K562 treated with DMSO at 1 percent for 12 hours (cell line): ENCODE data around the gene SEC61A1. TPM values are rescaled to one million over a fixed set of nuclear protein-coding genes. Genes with fewer than 3 reads are reported as not detected.

ENCODE experiments used
- total RNA-seq: library from RNA; unstranded; fragments of 300-600 nt; gene quantifications from 2 replicates; pipeline ENCODE4 v1.2.3, GENCODE V29; 2022; ENCODE audit not compliant: insufficient read depth

Gene SEC61A1
- total RNA-seq = 91.2 and 151 TPM in 2 replicates

DNA sequence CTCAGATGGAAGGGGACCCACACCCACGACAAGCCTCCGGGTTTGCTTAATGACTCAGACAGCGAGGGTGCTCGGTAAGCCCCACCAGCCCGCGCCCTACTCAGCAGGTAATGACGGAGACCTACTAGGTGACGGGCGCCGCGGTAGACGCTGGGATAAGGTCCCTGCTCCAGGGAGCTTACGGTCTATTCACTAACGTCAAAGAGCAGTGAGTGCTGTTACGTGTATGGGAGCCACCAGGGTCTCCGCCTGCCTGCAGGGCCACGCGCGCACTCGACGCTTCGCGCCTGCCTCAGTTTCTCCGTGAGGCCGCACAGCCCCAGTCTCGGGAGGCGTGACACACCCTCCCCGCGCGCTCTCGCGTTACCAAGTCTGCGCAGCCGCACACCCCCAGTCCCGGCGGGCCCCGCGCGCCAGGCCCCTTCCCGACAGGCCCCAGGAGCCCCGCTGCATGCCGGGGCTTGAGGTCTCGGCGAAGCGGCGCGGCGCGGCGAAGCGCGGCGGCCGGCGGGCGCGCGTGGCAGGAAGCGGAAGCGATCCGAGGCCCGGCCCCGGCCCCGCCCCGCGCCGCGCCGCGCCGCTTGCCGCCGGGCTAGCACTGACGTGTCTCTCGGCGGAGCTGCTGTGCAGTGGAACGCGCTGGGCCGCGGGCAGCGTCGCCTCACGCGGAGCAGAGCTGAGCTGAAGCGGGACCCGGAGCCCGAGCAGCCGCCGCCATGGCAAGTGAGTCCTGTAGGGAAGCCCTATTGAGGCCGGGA lies at the start of gene SEC61A1:
Gene SEC61A1, plus strand, starts transcription at position 601 of the 758 bp plus-strand sequence. Its CDS starts 116 bp downstream, at position 717.

Other genes starting within 250 kb of the SEC61A1 start
- gene MGLL, start 229.9 kb upstream of the SEC61A1 start, total RNA-seq = not detected in 2 replicates
- gene KBTBD12, start 137.2 kb upstream of the SEC61A1 start, total RNA-seq = not detected in 2 replicates
- 31.4 and 42.9 TPM in 2 replicates for gene RUVBL1, start 71.4 kb downstream of the SEC61A1 start, total RNA-seq
- 27.2 and 30.1 TPM in 2 replicates for gene EEFSEC, start 101.0 kb downstream of the SEC61A1 start, total RNA-seq